OCI-LY7 (cell line): ENCODE data around the gene CDH1.

Experiments
- CTCF ChIP-seq: fragments of 200-600 bp; sonication (generic); conservative IDR thresholded peaks from 2 replicates; pipeline ENCODE4 v1.5.1; 2014; ENCODE audit warnings: mild to moderate bottlenecking, antibody characterized with exemption, low read length, moderate library complexity, mixed read lengths
- EZH2phosphoT487 ChIP-seq: fragments of 200-600 bp; sonication (generic); IDR thresholded peaks from 2 replicates; pipeline ENCODE4 v1.6.1; 2018; ENCODE audit warnings: low read depth, borderline replicate concordance, mild to moderate bottlenecking, mixed run types, antibody characterized with exemption, low read length, moderate library complexity, mixed read lengths

GRCh38 chr16:68770671-68771070, 33.6 kb downstream of the CDH1 start:
- TF ChIP-seq CTCF (no peak), EZH2phosphoT487 (no peak)
